ENCODE data around the gene COPA.

COPA gene

DNA sequence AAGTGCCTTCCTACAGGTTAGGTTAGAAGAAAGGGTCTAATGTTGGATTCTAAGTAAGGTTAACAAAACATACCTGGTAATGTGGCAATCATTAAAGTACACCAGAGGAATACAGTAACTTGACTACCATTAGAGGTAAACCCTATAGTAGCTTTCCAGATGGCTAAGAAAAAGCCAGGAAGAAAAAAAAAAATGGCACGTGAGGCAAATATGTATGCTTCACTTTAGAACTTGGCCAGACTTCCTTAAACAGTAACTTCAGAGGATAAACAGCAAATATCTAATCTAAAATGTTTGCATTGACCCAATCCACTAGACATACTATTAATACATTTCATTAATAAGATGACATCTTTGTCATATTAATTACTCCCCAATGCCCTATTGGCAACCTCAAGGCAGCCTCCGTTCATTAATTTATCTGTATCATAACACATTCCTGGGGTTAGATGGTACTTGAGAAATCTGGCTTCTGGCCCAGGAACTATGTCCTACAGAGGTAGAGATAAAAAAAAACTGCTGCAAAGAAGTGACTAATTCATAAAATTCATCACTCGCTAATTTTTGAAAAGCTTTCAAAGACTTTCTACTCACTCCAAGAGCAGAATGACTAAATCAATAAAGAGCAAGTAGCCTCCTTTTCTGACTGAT lies 86.5 kb downstream of the COPA start:
- ChIA-PET CTCF (interaction anchor here (0.9 to 1.5 kb wide), 5 partner anchors 9 to 178 kb away, joined by 3 to 7 read pairs (median 3); no protein-coding TSS in a partner anchor), POLR2A (no interaction called here)
- TF ChIP-seq, protein P1, sequence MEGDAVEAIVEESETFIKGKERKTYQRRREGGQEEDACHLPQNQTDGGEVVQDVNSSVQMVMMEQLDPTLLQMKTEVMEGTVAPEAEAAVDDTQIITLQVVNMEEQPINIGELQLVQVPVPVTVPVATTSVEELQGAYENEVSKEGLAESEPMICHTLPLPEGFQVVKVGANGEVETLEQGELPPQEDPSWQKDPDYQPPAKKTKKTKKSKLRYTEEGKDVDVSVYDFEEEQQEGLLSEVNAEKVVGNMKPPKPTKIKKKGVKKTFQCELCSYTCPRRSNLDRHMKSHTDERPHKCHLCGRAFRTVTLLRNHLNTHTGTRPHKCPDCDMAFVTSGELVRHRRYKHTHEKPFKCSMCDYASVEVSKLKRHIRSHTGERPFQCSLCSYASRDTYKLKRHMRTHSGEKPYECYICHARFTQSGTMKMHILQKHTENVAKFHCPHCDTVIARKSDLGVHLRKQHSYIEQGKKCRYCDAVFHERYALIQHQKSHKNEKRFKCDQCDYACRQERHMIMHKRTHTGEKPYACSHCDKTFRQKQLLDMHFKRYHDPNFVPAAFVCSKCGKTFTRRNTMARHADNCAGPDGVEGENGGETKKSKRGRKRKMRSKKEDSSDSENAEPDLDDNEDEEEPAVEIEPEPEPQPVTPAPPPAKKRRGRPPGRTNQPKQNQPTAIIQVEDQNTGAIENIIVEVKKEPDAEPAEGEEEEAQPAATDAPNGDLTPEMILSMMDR (IDR thresholded peaks at IDR 0.05; ENCODE audit: control extremely low read depth, extremely low read depth, low read depth, missing control alignments), result no peak
- DNase-seq (ENCODE audit: extremely low spot score), result no peak

DNA sequence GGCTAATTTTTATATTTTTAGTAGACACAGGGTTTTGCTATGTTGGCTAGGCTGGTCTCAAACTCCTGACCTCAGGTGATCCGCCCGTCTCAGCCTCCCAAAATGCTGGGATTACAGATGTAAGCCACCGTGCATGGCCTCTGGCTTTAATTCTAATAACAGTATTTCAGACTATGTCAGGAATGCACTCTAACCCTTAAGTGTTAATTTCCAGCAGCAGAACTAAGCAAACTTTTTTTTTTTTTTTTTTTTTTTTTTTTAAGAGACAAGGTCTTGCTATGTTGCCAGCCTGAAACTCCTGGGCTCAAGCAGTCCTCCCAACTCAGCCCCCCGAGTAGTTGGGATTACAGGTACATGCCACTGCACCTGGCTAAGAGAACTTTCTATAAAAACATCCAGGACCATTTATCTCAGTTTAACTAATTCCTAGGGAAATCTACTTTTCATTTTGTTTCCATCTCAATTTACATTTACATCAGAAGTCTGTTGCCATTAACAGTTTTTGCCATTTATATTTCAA lies 87.2 kb downstream of the COPA start:
- CTCF ChIA-PET, result interaction anchor here (2.5 to 5.2 kb wide), 3 partner anchors 15 to 63 kb away, joined by 13 to 84 read pairs (median 45); no protein-coding TSS in a partner anchor
- POLR2A ChIA-PET, result no interaction called here

DNA sequence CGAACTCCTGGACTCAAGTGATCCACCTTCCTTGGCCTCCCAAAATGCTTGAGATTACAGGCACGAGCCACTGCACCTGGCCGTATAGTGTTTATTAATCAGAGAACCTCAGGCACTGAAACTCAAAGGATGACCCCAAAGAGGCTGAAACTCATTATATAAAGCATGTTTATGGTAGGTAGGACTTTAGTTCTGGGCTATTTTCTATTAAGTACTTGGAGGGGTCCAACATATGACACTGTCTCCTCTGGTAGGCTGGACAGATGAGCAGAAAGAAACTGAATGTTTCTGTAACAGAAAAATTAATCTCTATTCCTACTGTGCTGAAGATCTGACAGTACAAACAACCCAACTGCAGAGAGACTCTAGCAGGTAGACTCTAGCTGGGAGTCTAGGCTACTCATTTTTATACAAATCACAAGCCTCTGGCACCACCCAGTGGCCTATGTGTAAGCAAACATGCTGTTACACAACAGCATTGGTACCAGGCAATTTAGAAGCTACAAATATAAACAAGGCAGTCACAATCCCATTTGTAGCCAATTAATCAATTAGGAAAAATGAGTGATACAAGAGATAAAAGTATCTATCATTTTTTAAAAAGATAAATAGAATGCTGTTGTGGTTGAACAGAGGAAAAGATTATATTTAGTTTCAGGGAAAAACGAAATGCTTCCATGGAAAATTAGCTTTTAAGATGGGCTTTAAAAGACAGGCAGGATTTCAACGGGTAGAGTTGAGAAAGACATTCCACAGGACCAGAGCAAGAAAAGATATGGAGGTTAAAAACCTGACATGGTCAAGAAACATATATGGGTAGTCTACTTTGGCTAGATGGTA lies 91.1 kb downstream of the COPA start:
- TF ChIP-seq, protein P1 (IDR thresholded peaks at IDR 0.05; ENCODE audit: control extremely low read depth, extremely low read depth, low read depth, missing control alignments), result peak; percentile 71
- DNase-seq (ENCODE audit: extremely low spot score), result peak; percentile 67
- POLR2A ChIA-PET, result interaction anchor here (1.2 to 1.5 kb wide), 2 partner anchors 9 to 11 kb away, joined by 3 to 4 read pairs; partner anchors contain the start of gene DCAF8
- CTCF ChIA-PET, result interaction anchor here (0.6 to 6.6 kb wide), 56 partner anchors 9 to 474 kb away, joined by 3 to 91 read pairs (median 5); partner anchors contain the start of genes CASQ1, DCAF8 and PEX19

More for the DNA sequence above, 87.2 kb downstream of the COPA start:
- TF ChIP-seq, protein P1 (IDR thresholded peaks at IDR 0.05; ENCODE audit: control extremely low read depth, extremely low read depth, low read depth, missing control alignments), result no peak
- DNase-seq (ENCODE audit: extremely low spot score), result no peak

DNA sequence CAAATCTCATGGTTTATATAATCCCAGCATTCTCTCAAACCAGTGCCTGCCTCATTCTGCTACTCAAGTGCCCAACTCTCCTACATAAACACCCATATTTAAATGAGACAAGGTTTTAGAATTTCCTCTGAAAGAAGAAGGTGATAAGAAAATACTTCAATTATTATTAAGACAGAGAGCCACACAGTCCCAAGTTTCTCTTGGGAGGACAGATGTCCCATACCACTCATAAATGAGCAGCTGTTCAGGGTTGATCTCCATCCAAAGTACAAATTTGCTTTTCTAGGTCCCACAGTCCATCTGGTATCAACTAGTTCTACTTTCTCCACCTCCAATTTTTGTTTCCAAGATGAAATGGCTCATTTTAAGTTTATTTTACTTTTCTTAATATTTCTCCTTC lies 92.0 kb downstream of the COPA start:
- ChIA-PET CTCF (interaction anchor here (1.0 to 6.6 kb wide), 22 partner anchors 10 to 173 kb away, joined by 3 to 91 read pairs (median 17); partner anchors contain the start of gene DCAF8), POLR2A (no interaction called here)
- no peak for DNase-seq (ENCODE audit: extremely low spot score)
- TF ChIP-seq, protein P1 (IDR thresholded peaks at IDR 0.05; ENCODE audit: control extremely low read depth, extremely low read depth, low read depth, missing control alignments), result no peak

DNA sequence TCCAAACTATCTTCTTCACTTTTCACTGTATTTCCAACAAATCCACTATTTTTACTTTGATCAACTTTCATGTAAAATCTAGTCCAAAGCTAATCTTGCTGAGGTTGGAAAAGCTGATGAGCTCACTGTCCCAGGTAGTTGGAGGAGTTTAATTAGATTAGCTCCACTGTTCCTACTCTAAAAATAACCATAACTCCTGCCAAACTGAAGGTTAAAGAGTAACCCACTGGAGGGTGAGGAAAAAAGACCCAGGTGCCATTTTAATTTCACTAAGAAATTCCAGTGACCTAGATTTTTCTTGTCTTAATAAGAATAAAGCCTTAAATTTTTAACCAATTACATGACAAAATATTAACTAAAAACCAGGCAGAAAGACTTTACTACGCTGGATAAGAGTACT lies 96.0 kb downstream of the COPA start:
- TF ChIP-seq, protein P1 (IDR thresholded peaks at IDR 0.05; ENCODE audit: control extremely low read depth, extremely low read depth, low read depth, missing control alignments), result no peak
- CTCF ChIA-PET, result interaction anchor here (1.0 to 1.2 kb wide), 2 partner anchors 12 to 54 kb away, joined by 3 to 5 read pairs; no protein-coding TSS in a partner anchor
- no peak for DNase-seq (ENCODE audit: extremely low spot score)
- POLR2A ChIA-PET, result no interaction called here

DNA sequence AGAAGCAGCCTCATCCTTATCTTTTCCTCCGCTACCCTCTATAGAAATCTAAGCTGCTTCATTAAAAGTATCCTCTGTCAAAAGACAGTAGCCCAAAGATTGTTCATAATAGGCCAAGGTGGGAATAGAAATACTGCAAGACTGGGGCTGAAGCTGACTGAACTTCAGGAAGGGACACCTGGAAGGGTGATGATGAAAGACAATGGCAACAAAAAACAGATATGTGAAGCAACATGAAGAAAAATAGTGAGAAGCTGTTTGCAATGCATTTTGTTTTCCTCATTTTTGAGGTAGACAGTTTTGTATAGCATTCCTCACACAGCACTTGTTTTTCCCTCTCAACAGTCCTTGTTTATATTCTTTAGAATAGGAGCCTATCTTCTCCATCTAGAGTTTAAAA lies 97.6 kb downstream of the COPA start:
- TF ChIP-seq, protein P1 (IDR thresholded peaks at IDR 0.05; ENCODE audit: control extremely low read depth, extremely low read depth, low read depth, missing control alignments), result no peak
- ChIA-PET CTCF (interaction anchor here (1.0 to 4.4 kb wide), 5 partner anchors 10 to 199 kb away, joined by 3 to 24 read pairs (median 5); no protein-coding TSS in a partner anchor), POLR2A (no interaction called here)
- no peak for DNase-seq (ENCODE audit: extremely low spot score)
